NOMO-1 (cell line): ENCODE measurements around the gene HCN3.
"Not testable (repeated sequence)": the region's sequence is repeated elsewhere in the genome, so short reads cannot be mapped to it uniquely, and the experiment has no call there.

Experiments
- DNase-seq, 2 experiments: peaks; one replicate each; lab custom pipeline; 2025; ENCODE audit not compliant: unreplicated experiment in 2 of 2; lab: John Stamatoyannopoulos, UW

HCN3 gene

DNA sequence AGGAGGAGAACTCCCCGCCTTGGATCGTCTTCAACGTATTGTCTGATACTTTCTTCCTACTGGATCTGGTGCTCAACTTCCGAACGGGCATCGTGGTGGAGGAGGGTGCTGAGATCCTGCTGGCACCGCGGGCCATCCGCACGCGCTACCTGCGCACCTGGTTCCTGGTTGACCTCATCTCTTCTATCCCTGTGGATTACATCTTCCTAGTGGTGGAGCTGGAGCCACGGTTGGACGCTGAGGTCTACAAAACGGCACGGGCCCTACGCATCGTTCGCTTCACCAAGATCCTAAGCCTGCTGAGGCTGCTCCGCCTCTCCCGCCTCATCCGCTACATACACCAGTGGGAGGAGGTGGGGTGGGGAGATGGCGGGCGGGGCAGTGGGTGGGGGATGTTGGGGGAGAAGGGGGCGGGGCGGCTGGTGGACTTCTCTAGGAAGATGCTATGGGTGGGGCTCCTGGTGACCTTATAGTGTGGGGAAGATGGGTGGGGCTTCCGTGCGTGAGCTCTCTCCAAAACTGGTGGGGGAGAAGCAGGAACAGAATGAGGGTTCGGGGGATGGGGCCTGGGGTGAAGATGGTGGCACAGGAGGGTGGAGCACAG, 5.3 kb downstream of the HCN3 start:
- no peak for DNase-seq

DNA sequence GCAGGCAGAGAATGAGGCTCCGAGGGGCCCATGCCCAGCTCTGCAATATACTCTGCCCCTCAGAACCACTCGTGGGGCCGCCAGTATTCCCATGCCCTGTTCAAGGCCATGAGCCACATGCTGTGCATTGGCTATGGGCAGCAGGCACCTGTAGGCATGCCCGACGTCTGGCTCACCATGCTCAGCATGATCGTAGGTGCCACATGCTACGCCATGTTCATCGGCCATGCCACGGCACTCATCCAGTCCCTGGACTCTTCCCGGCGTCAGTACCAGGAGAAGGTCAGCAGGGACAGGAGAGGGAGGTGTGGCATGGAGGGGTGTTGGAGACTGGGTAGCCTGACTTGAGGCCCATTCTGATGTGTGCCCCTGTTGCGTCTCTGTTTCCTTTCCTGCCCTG, 7.2 kb downstream of the HCN3 start:
- no peak for DNase-seq

DNA sequence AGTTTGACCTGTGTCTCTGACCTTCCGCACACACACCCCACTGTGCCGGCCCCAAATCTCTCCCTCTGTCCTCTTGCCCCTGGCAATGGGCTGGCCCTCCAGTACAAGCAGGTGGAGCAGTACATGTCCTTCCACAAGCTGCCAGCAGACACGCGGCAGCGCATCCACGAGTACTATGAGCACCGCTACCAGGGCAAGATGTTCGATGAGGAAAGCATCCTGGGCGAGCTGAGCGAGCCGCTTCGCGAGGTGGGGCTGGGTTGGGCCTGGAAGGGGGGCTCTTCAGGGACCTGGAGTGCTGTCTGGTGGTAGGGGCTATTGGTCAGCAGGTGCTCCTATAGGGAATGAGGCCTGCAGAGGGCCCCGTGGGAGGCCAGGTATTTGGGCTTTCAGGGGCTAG, 7.8 kb downstream of the HCN3 start:
- no peak for DNase-seq

DNA sequence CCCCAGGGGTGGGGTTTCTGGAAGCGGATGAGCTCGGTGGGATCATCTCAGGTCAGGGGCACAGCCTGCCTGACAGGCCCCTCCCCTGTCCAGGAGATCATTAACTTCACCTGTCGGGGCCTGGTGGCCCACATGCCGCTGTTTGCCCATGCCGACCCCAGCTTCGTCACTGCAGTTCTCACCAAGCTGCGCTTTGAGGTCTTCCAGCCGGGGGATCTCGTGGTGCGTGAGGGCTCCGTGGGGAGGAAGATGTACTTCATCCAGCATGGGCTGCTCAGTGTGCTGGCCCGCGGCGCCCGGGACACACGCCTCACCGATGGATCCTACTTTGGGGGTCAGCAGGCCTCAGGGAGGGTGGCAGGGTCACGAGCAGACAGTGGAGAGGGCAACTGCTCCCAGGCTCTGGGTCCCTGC, 8.4 kb downstream of the HCN3 start:
- no peak for DNase-seq

DNA sequence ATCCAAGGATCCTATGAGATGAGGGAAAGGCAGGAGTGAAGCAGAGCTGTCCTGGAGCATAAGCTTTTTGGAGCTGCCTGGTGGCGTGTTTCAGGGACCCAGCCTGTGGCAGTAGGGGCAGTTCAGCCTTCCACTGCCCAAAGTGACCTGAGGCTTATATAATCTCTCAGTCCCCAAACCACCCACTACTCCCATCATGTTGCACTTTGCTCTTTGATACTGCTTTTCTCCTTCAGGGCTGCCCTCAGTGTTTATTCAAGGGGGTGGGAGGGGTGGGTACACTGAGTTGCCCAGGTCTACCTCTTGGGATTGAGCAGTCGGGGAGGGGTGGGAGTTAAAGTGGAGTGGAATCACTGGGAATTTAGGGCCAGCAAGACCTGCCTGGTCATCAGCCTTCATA, 9.3 kb downstream of the HCN3 start:
- DNase-seq = no peak

DNA sequence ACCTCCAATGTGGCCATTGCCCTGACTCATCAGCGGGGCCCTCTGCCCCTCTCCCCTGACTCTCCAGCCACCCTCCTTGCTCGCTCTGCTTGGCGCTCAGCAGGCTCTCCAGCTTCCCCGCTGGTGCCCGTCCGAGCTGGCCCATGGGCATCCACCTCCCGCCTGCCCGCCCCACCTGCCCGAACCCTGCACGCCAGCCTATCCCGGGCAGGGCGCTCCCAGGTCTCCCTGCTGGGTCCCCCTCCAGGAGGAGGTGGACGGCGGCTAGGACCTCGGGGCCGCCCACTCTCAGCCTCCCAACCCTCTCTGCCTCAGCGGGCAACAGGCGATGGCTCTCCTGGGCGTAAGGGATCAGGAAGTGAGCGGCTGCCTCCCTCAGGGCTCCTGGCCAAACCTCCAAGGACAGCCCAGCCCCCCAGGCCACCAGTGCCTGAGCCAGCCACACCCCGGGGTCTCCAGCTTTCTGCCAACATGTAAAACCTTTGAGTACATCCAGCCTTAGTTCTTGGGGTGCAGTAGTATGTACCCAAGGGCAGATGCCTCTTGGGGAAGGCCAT, 10.8 kb downstream of the HCN3 start:
- DNase-seq = no peak

DNA sequence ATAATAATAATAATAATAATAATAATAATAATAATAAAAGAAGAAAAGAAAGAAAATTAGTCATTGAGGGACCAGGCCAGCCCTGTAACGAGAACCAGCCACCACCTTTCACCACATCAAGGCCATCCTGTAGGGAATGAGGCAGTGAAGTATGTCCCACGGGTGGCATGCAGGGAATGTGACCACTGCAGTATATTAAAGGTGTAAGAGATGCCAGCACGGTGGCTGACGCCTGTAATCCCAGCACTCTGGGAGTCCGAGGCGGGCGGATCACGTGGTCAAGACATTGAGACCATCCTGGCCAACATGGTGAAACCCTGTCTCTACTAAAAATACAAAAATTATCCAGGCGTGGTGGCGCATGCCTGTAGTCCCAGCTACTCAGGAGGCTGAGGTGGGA, 13.7 kb downstream of the HCN3 start:
- not testable (repeated sequence) for DNase-seq

DNA sequence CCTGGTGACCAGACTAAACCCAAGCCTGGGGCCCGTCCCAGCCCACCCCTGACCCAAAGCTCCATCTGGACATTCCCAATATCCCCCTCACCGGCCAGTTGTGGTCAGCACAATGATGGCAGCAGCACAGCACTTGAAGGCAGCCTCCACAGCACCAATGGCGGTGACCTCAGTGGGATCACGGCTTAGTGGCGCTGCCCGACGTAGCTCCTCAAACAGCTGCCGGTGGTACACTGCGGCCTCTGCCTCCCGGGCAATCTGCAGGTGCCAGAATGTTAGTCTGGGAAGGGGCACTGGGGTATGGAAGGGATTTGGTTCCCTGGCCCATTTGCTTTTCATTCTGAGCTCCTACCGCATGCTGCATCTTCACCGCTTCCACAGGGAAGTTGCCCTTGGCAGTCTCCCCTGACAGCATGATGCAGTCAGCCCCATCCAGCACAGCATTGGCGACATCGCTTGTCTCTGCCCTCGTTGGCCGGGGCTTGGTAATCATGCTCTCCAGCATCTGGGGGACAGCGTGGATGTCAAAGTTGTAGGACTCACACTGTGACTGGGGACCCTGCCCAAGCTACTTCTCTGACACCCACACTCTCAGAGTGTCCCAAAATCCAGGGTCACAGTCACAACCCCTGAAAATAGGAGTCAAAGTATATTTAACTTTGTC, 16.0 kb downstream of the HCN3 start:
- DNase-seq = no peak

DNA sequence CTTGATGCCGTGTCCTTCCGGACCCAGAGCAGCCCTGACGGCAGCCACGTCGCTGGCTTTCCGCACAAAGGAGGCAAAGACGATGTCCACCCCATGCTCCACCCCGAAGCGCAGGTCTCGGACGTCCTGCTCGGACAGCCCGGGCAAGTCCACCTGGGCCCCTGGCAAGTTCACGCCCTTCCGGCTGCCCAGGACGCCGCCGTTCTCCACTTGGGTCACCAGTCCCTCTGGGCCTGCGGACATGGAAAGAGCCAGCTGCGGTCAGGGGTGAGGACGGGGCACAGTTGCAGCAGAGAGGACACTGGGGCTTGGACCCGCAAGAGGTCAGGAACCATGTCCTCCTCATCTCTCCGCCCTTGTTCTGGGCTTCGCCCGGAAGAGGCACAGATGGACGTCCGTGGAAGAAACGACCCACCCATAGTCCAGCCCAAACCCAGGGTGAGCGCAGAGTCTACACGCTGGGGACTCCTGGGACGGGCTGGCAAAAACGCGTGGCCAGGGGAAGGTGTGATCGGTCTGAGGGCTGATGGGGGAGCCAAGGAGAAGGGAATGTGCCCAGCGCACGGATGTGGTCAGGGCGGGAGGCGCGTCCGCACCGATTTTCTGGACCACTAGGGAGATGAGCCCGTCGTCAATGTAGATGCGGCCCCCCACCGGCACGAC, 17.4 kb downstream of the HCN3 start:
- DNase-seq = no peak

DNA sequence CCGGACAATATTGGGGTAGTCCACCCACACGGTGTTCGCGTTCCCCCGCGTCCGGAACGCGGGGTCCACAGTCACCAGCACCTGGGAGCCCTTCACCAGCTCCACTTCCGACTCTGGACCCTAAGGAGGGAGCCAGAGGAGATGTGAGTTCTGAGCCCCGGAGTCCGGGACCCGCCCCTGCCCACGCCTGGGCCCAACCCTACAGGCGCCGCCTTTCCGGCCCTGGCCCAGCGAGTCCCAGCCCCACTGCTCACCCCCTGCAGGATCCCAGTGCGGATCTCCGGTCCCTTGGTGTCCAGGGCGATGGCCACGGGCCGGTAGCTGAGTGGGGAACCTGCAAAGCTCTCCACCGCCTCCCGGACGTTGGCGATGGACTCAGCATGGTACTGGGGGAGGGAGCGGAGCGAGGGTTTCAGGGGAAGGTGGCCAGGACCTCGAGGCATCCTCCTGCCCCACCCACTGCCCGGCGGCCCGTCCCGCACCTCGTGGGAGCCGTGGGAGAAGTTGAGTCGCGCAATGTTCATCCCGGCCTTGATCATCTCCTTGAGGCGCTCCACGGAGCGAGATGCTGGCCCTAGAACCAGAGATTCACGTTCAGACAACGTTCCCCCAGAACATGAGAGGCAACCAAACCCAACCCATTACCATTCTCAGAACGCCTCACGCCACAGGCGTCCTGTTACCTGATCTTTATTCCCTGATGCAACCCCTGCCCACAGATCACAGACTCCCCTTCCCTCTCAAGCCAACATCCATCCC, 18.1 kb downstream of the HCN3 start:
- DNase-seq = no peak

DNA sequence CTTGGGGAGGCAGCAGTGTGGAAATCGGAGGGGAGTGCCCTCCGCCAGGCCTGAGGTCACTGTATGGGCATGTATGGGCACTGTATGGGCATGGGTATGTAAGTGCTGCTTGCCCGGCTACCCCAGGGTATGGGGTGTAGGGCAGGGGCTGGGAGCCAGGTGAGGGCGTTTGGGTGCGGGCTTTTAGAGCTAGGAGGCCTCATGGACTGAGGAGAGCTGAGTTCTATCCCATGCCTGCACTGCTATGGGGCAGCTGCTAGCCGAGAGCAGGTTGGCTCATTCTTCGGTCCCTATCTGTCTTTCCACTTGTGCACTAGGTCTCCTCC, 18.6 kb downstream of the HCN3 start:
- no peak for DNase-seq

DNA sequence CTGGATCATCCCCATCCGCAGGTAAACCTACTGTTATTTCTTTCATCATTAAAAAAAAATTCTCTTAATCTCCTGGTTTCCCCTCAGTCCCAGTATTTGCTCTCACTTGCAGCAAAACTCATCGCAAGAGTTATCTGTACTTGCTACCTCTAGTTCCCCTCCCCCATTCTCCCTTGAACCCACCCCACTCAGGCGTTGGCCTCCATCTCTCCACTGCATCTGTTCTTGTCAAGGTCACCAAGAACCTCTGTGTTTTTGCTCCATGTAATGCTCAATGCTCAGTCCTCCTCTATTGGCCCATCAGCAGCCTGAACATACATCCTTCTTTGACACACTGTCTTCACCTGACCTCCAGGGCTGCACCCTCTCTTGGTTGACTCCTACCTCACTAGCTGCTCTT, 19.4 kb downstream of the HCN3 start:
- DNase-seq = no peak

DNA sequence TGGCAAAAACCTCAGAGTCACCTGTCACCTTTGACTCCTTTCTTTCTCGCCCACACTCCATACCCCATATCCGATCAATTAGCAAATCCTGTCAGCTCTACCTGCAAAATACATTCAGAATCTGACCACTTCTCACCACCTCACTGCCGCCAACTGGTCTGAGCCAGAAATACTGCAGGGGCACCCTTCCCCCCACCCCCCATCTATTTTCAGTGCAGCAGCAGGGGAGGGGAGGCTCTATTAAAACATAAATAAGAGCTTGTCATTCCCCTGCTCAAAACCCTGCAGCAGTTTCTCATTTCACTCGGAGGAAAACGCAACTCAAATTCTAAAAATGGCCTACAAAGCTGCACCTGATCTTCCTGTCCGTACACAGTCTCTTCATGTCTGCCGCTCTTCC, 20.1 kb downstream of the HCN3 start:
- no peak for DNase-seq

DNA sequence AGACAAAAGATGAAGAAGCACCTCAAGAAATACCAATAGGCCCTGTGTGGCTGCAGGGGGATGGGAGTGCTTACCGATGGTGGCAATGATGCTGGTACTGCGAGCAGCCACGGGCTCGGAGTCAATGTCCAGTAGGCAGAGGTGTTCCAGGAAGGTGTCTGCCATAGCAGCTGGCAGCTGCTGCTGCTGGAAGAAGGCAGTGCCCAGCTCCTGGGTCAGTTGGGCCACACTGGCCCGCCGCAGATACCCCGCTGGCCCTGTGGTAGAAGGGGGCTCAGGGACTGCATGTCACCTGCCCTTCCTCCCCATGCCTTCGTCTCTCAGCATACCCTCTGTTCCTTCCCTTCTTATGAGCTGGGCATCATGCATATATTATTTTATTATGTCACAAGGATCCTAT, 22.8 kb downstream of the HCN3 start:
- DNase-seq = no peak

DNA sequence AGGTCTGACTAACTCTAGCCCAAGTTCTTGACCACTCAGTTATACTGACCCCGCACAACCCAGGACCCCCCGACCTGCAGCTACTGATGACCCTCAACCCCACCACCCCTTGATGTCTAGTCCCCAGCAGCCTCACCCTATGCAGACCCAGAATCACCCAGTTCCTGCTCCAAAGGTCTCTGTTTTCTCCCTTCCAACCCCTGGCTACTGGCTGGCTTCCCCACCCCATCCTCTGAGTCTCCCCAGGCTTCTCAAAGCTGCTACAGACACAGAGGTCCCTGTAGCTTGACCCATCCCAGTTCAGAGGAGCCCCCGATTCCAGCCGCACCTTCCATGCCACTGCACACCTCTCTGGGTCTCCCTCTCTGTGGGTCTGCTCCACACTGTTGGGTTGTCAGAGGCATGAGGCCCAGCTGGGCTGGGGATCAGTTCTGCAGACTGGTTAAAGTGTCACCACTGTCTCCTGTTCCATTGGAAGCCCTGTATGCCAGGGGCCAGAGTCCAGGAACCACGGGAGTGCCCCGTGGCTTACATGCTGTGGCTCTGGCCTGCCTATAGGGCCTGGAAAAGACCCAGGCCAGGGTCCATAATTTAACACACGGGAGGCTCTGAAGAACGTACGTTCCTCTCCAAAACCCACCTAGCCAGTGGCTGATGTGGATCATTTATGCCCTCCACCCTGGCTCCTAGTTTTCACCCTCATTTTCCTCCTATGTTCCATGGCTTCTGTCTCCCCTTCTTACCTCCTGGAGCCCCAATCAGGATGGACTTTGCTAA, 23.5 kb downstream of the HCN3 start:
- no peak for DNase-seq

DNA sequence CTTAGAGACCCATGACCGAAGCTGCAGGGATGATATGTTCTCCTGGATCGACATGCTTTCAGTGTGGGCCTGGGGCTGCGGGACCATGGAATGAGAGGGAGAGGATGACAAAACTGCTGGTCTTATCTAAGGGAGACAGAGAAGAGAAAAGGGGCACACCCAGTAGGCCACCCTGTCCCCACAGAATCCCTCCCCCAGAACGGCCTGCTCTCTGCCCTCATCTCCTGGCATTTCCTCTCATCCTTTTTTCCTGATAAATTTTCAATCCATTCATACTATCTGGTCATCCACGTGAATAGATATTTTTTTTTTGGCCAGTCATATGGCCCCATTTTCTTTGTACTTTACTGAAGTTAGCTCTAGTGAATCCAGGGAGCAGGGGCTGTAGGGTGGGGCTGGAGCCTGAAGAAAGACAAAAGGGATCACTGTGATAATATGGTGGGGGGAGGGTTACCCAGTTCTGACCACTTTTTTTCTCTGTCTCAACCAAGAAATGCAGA, 24.1 kb downstream of the HCN3 start, which contains the start of gene PKLR:
Gene PKLR (minus strand): TSS at position 97 of the 500 bp plus-strand sequence. CDS start 43 bp downstream, at position 54.
- no peak for DNase-seq

DNA sequence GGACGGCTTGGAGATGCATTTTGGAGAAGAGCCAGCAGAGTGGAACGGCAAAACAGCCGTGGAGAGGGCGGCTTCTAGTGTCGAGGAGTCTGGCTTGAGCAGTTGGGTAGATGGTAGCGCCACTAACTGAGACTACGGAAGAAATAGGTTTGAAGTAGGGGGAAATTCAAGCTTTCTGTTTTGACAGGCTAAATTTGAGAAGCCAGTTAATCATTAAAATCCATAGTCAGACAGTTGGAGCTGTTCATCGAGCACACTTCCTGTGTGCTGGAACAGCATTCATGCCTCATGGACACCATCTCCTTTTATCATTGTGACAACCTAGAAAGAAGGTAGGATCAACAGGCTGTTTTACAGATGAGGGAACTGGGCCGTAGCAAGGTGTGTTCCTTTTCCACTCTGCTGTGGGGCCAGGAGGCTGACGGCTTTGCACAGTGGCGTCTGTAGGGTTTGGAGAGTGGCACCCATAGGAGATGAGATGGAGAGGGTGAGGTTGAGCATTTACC, 27.3 kb downstream of the HCN3 start:
- DNase-seq = no peak

DNA sequence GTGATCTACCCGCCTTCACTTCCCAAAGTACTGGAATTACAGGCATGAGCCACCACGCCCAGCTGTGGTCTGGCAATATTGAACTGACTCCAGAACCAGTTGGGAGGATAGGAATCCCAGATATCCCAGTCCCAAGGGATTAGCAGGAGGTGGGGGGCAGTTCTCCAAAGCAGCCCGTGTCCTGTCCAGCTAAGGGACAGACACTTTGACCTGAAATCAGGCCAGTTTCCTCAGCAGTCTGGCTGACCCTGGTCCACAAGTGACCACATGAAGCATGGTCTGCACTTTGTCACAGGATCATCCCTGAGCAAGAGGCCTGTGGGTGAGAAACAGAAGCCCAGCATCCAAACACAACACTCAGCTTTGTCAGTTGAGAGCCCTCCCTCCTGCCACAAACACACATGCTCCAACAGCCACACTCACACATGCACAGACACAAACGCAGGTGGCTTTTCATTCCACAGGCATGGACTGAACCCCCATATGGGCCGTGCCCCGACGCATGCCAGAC, 28.7 kb downstream of the HCN3 start:
- no peak for DNase-seq

DNA sequence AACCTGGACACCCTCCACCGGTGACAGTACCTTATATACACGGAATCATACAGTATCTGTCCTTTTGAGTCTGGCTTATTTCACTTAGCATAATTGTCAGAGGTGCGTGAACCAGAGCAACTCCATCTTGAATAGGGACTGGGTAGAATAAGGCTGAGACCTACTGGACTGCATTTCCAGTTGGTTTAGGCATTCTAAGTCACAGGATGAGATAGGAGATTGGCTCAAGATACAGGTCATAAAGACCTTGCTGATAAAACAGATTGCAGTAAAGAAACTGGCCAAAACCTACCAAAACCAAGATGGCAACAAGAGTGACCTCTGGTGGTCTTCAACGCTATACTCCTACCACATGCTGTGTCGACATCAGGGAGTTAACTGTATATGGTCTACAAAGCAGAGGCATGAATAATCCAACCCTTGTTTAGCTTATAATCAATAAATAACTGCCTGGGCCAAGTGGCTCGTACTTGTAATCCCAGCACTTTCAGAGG, 30.0 kb downstream of the HCN3 start:
- peak; percentile 53 to 73 for DNase-seq
